OCI-M1 (cell line): Measurements from ENCODE around the gene ETHE1.

Source experiments
- DNase-seq: peaks from one replicate; lab custom pipeline; 2025; lab: John Stamatoyannopoulos, UW

ETHE1 gene

DNA sequence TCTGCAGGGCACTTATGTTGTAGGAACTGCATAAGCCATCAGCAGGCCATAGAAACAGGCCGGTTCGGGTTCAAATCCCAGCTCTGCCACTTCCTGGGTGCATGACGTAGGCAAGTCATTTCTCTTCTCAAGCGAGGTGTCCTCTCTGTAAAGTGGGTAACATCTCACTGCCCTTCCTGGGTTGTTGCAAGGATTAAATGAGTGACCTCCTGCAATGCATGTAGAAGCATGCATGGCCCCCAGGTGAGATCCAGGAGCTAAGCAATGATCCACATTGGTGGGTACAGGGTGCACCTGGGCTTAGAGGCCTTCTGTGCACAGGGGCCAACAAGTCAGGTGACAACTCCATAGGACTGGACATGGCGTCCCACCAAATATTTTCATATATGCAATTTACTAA lies 36.2 kb downstream of the ETHE1 start:
- no peak for DNase-seq

DNA sequence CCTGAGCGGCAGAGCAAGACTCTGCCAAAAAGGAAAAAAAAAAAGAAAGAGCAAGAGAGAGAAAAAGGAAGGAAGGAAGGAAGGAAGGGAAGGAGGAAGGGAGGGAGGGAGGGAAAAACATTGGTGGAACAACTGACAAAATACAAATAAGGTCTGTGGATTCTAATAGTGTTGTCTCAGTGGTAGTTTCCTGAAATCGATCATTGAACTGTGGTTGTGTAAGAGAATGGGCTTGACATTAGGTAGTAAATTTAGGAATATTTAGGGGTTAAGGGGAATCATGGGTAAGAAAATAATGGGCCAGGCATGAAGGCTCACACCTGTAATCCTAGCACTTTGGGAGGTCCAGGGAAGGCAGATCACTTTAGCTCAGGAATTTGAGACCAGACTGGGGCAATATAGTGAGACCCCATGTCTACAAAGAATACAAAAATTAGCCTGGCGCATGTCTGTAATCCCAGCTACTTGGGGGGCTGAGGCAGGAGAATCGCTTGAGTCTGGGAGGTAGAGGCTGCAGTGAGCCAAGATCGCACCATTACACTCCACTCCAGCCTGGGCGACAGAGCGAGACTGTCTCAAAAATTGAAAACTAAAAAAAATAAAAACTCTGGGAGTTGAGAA lies 36.9 kb downstream of the ETHE1 start:
- DNase-seq, result no peak

DNA sequence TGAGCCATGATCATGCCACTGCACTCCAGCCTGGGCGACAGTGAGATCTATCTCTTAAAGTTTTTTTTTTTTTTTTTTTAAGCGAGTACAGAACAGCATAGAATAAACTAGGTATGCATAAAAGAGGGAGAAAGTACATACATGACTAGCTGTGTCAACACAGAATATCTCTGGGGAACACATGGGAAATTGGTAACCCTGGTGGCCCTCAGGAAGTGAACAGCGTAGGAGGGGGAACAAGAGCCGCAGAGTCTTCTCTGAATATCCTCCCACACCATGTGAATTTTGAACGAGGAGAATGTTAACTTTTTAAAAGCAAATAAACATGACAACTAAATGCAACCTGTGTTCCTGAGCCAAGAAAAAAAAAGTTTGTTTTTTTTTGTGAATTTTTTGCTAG lies 37.7 kb downstream of the ETHE1 start:
- DNase-seq, result no peak

- DNase-seq, result no peak
Observed at GRCh38 chr19:43488179-43488578, 38.8 kb downstream of the ETHE1 start.

DNA sequence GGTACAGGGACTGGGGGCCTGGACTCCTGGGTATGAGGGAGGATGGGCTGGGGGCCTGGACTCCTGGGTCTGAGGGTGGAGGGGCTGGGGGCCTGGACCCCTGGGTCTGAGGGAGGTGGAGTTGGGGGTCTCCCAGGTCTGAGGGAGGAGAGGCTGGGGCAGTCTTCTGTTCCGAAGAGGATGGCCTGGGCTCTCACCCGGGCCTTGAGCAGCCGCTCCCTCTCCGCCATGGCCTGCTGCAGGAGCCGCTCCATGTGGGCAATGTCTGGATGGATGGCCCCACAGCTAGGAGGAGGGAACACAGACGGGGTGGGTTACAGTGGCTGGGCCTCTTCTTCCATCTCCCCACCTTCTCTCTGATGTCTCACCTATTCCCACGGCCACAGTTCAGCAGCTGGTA lies 40.6 kb downstream of the ETHE1 start:
- DNase-seq, result no peak

DNA sequence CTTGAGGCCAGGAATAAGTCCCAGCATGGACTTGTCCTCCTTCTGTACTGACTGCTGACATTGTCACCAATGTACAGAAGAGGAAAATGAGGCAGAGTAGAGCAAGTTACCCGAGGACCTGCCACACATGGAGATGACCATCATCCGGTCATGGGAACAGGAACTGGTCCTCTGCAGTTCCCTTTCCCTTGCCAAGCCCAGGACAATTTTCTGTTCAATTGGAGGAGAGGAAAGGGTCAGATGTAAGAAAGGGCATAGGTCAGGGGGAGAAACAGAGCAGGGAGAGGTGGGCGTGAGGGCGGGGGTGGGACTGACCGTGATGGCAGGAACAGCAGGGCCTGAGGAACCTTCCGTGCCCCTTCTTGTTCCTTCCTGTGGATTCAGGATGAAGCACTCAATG lies 41.0 kb downstream of the ETHE1 start:
- no peak for DNase-seq

DNA sequence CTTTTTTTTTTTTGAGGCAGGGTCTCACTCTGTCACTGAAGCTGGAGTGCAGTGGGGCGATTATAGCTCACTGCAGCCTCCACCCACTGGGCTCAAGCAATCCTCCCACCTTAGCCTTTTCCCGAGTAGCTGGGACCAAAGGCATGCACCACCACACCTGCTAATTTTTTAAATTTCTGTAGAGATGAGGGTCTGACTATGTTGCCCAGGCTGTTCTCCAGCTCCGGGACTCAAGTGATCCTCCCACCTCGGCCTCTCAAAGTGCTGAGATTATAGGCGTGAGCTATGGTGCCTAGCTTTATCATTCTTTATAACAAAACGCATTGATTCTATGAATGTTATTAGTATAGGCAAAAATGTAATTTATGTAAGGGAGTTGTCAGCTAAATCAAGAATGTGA lies 43.7 kb downstream of the ETHE1 start:
- DNase-seq, result no peak

- no peak for DNase-seq
Observed at GRCh38 chr19:43482193-43482592, 44.8 kb downstream of the ETHE1 start.

GRCh38 chr19:43481701-43482100 lies 45.3 kb downstream of the ETHE1 start:
- no peak for DNase-seq

DNA sequence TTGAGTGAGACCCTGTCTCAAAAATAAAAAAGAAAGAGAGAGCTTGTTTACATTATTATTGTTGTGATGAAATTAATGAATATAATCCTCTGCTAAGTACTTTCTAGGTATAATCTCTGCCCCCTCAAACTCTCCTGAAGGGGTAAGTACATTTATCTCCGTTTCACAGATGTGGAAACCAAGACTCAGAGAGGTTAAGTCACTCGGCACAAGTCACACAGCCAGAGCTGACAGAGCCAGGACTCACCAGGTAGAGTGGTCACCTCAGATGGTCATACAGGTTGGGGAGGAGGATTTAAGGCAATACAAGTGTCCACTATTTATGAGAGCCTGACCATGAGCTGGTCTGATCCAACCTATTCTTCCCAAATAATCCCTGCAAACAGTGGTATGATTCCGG lies 46.4 kb downstream of the ETHE1 start:
- no peak for DNase-seq

- no peak for DNase-seq
Observed at GRCh38 chr19:43479961-43480561, 46.9 kb downstream of the ETHE1 start.

DNA sequence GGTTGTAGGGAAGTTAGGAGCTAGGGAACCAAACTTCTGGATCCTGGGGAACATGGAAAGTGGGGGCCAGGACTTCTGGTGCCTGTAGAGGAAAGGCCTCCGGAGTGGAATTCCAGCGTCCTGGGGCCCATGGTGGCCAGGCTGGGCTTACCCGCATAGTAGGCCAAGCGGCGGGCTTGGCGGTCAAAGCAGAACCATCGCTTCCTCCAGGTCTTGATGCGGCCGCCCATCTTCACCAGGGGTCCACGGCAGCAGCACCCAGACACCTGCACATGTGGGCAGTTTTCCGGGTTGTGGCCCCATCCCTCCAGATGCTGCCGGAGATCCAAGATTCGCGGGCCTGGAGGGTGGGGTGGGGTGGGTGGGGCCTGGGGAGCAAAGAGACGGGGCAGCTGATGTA lies 47.8 kb downstream of the ETHE1 start:
- DNase-seq, result no peak

DNA sequence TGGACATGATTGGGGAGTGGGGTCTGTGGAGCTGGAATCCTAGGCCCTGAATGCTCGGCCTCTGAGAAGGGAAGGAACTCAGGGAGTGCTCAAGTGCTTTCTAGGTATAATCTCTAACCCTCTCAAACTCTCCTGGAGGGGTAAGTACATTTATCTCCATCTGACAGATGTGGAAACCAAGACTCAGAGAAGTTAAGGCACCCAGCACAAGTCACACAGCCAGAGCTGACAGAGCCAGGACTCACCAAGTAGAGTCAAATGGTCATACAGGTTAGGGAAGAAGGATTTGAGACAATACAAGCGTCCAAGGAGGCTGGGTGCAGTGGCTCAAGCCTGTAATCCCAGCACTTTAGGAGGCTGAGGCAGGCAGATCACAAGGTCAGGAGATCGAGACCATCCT lies 48.7 kb downstream of the ETHE1 start:
- no peak for DNase-seq

DNA sequence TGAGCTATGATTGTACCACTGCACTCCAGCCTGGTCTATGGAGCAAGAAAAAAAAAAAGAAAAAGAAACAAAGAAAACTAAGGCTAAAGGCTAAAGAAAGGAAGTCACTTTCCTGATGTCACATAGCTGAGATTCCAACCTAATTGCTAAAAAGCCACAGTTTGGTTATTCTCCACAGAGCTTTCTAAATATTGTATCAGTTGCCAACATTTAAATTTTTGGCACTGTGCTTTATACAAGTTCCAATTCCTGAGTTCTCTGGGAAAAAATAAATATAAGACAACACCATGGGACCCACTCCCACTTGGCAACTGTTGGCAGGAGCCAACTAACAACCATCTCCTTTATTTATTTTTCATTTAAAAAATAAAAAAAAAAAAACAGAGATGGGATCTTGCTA lies 50.4 kb downstream of the ETHE1 start:
- DNase-seq, result no peak

DNA sequence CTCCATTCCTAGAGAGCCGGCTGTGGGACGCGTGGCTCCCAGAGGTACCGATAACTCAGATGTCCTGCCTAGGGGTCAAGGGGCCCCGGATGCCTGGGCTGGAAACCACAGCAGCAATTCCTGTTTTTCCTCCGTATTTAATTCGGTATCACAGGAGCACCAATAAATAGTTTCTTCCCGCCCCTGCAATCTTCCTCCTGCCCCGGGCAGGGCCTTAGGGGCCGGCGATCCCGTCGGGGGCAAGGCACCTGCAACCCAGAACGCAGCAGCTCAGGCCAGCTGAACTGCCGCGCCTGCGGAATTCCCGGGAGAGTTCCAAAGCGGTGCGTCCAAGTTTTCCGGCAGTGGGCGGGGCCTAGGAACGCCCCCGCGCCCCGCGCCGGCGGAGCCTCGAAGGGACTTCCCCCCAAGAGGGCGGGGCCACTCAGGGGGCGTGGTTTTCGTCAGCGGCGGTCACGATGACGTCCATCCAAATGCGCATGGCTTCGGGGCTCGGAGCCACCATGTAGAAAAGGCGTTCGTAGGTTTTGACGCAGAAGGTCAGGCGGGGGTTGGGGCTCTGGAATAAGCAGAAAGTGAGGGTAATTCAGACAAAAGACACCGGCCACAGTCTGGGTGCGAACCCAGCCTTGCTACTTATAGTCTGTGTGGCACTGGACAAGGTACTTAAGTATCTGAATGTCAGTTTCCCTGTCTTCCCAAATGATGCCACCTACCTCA lies 51.9 kb downstream of the ETHE1 start:
- DNase-seq, result peak; percentile 86

- DNase-seq, result no peak
Observed at GRCh38 chr19:43474487-43474886, 52.5 kb downstream of the ETHE1 start.

GRCh38 chr19:43471091-43471490 lies 55.9 kb downstream of the ETHE1 start:
- no peak for DNase-seq

- no peak for DNase-seq
Observed at GRCh38 chr19:43470288-43470687, 56.7 kb downstream of the ETHE1 start.

- DNase-seq, result no peak
Observed at GRCh38 chr19:43469160-43469480, 57.9 kb downstream of the ETHE1 start.

- DNase-seq, result no peak
Observed at GRCh38 chr19:43468354-43469159, 58.4 kb downstream of the ETHE1 start.

- DNase-seq, result peak; percentile 47
Observed at GRCh38 chr19:43467730-43468129, 59.3 kb downstream of the ETHE1 start.

DNA sequence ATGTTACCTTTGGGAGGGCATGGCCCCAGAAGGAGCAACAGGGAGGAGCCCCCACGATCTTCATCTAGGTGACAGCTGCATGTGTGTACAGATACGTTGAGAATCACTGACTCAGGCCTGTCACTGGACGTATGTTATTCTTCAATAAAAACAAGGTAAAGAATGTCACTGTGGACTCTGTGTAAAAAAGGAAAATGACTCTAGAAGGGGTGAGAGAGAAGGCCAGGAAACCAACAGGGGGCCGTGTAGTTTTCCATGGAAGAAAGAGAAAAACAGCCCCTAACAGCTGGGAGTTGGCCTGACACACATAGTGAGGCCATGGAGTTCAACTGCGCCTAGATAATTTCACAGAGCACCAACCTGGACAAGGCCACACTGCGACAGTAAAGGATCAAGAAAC lies 59.7 kb downstream of the ETHE1 start:
- no peak for DNase-seq

DNA sequence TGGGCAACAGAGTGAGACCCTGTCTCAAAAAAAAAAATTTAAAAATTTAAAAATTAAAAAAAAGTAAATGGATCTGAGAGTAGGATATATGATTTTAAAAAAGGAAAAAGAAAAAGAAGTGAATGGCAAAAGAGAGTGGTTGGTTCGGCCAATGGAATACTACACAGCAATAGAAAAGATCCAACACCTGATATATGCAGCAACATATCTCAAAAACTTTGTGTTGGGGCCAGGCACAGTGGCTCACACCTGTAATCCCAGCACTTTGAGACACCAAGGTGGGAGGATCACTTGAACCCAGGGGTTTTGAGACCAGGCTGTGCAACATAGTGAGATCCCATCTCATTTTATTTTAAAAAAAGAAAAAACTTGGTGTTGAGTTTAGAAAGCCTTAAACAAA lies 60.2 kb downstream of the ETHE1 start:
- DNase-seq, result no peak
